ENCODE data around the gene ENTPD5. TPM values are rescaled to one million over a fixed set of nuclear protein-coding genes. Genes with fewer than 3 reads are reported as not detected.
"Not testable (repeated sequence)": the region's sequence is repeated elsewhere in the genome, so short reads cannot be mapped to it uniquely, and the experiment has no call there.

Gene ENTPD5
- total RNA-seq, 1 experiment from 2014 or later = 10.6 TPM

GRCh38 chr14:73995977-73996378, 23.1 kb downstream of the ENTPD5 start:
- CTCF ChIA-PET = no interaction called here
- TF ChIP-seq ZNF532 (CRISPR knock-in tag; IDR thresholded peaks at IDR 0.05; ENCODE audit: borderline replicate concordance) (no peak), ZSCAN18 (CRISPR knock-in tag; IDR thresholded peaks at IDR 0.05) (no peak), GABPB1 (CRISPR knock-in tag; IDR thresholded peaks at IDR 0.05) (no peak), STAT6 (CRISPR knock-in tag; conservative IDR thresholded peaks at IDR 0.05; ENCODE audit: low read depth) (no peak), CREB1 (CRISPR knock-in tag; IDR thresholded peaks at IDR 0.05) (no peak), E2F4 (CRISPR knock-in tag; IDR thresholded peaks at IDR 0.05; ENCODE audit: borderline replicate concordance, low read depth) (no peak), TEAD4 (CRISPR knock-in tag; IDR thresholded peaks at IDR 0.05) (no peak), ZNF671 (CRISPR knock-in tag; IDR thresholded peaks at IDR 0.05) (no peak), ESRRA (CRISPR knock-in tag; IDR thresholded peaks at IDR 0.05; ENCODE audit: borderline replicate concordance) (no peak), CDX4 (CRISPR knock-in tag; IDR thresholded peaks at IDR 0.05; ENCODE audit: borderline replicate concordance) (no peak)
- no peak overlapping the region for H3K4me3 Mint-ChIP-seq

GRCh38 chr14:73994926-73995325, 24.2 kb downstream of the ENTPD5 start:
- POLR2A ChIA-PET; H3K4me3 Mint-ChIP-seq; H3K27me3 Mint-ChIP-seq (ENCODE audit: low read depth); ATAC-seq; H3K4me1 Mint-ChIP-seq; H3K27ac Mint-ChIP-seq; DNase-seq (ENCODE audit: low spot score); H3K36me3 Mint-ChIP-seq; H3K9me3 Mint-ChIP-seq; CTCF ChIA-PET: not testable (repeated sequence)

More at GRCh38 chr14:73995977-73996378, 23.1 kb downstream of the ENTPD5 start:
- Mint-ChIP-seq H3K36me3 (no peaks in the 10 kb centered on the region), H3K27me3 (ENCODE audit: low read depth) (no peaks in the 10 kb centered on the region), H3K9me3 (no peaks in the 10 kb centered on the region), H3K27ac (no peak overlapping the region), H3K4me1 (peaks cover 3% of the 10 kb centered on the region)
- POLR2A ChIA-PET = no interaction called here
- ATAC-seq (no peak), DNase-seq (ENCODE audit: low spot score) (no peak)

- DNase-seq (ENCODE audit: low spot score) = no peak
- TF ChIP-seq FOXJ3 (CRISPR knock-in tag; IDR thresholded peaks at IDR 0.05; ENCODE audit: borderline replicate concordance) = no peak
- TF ChIP-seq STAT6 (CRISPR knock-in tag; conservative IDR thresholded peaks at IDR 0.05; ENCODE audit: low read depth) = no peak
- Mint-ChIP-seq H3K27me3 (ENCODE audit: low read depth) (no peaks in the 10 kb centered on the region), H3K4me3 (no peak overlapping the region), H3K36me3 (peaks cover 5% of the 10 kb centered on the region), H3K9me3 (no peaks in the 10 kb centered on the region), H3K27ac (peak overlapping the region; percentile 9; the same call in 1 of the 2 replicates), H3K4me1 (peaks cover 3% of the 10 kb centered on the region)
- no peak for ATAC-seq
- POLR2A ChIA-PET = no interaction called here
- CTCF ChIA-PET = no interaction called here
These were observed 28.0 kb downstream of the ENTPD5 start for GRCh38 chr14:73991092-73991491.

GRCh38 chr14:73988656-73989055, 30.4 kb downstream of the ENTPD5 start:
- H3K36me3 Mint-ChIP-seq = peaks cover 14% of the 10 kb centered on the region
- H3K27ac Mint-ChIP-seq; H3K9me3 Mint-ChIP-seq; CTCF ChIA-PET; H3K27me3 Mint-ChIP-seq (ENCODE audit: low read depth); ATAC-seq; DNase-seq (ENCODE audit: low spot score); H3K4me3 Mint-ChIP-seq; H3K4me1 Mint-ChIP-seq; POLR2A ChIA-PET: not testable (repeated sequence)

Data from WTC11 (cell line).